ENCODE data around the gene PHF21A. TPM values are rescaled to one million over a fixed set of nuclear protein-coding genes. Genes with fewer than 3 reads are reported as not detected.

Gene PHF21A
- total and polyA plus RNA-seq, 2 donors (not counting 3 experiments of a cell fraction or from before 2014, with no cell fraction given): 14.1 to 30.5 TPM

- CTCF ChIA-PET: interaction anchor here (0.9 to 1.5 kb wide), 2 partner anchors 19 to 213 kb away, joined by 3 to 4 read pairs; no protein-coding TSS in a partner anchor
- Histone ChIP-seq H3K4me3 (replicated peaks in 1 of 3; ENCODE audit: insufficient read depth in 1 of 3, low read depth in 1 of 3, low read length in 3 of 3) (no peak overlapping the region), H3K9me1 (replicated peaks; ENCODE audit: control insufficient read depth, extremely low read depth, insufficient read depth, low read length) (no peaks in the 10 kb centered on the region), H3K4me2 (ENCODE audit: insufficient read depth, low read length) (peak overlapping the region; percentile 56), H3K27ac (ENCODE audit: insufficient read depth, low read depth, low read length) (no peak overlapping the region), H3K27me3 (ENCODE audit: control insufficient read depth in 2 of 2, insufficient read depth in 2 of 2, low read length in 2 of 2) (no peaks in the 10 kb centered on the region), H3K9me3 (replicated peaks; ENCODE audit: control insufficient read depth, insufficient read depth, low read length) (no peaks in the 10 kb centered on the region), H3K9ac (replicated peaks; ENCODE audit: extremely low read depth, insufficient read depth, low read length) (peak overlapping the region; percentile 13), H2AFZ (ENCODE audit: low read depth, low read length) (no peak overlapping the region), H3K79me2 (ENCODE audit: control insufficient read depth, insufficient read depth, low read length) (no peaks in the 10 kb centered on the region), H4K20me1 (replicated peaks; ENCODE audit: control insufficient read depth, extremely low read depth, insufficient read depth, low read length) (peaks cover 3% of the 10 kb centered on the region), H3K36me3 (ENCODE audit: control insufficient read depth in 2 of 2, extremely low read depth in 1 of 2, insufficient read depth in 2 of 2, low read length in 2 of 2) (no peaks in the 10 kb centered on the region), H3K4me1 (ENCODE audit: control insufficient read depth, extremely low read depth, insufficient read depth, low read length) (no peaks in the 10 kb centered on the region)
- no TSS peak for BruUV-seq (replicated peaks)
- dilution Hi-C loops (cut with MboI; ENCODE audit: extremely low pct_ligation_motif_present, low sequenced_read_pairs): no loop called here
- DNase-seq (ENCODE audit: low read depth, low spot score) (no peak), FAIRE-seq (no peak)
- POLR2A ChIA-PET: no interaction called here
- intact Hi-C loops (cut with micrococcal nuclease): loop anchor here (10.0 kb wide), 1 partner anchor 65 kb away; no protein-coding TSS in a partner anchor
- no peak for TF ChIP-seq JUN (IDR thresholded peaks at IDR 0.05; ENCODE audit: borderline replicate concordance, insufficient read depth, insufficient read length, low read depth)
- no peak for TF ChIP-seq POLR2A (IDR thresholded peaks at IDR 0.05; ENCODE audit: low read depth, low read length)
- no peak for TF ChIP-seq GATA2 (IDR thresholded peaks at IDR 0.05; ENCODE audit: insufficient read depth, insufficient read length, low read depth, low read length)
- no peak for TF ChIP-seq MYC (IDR thresholded peaks at IDR 0.05; ENCODE audit: low read depth, low read length)
Observed at GRCh38 chr11:46099963-46100316, 21.3 kb downstream of the PHF21A start.

- Histone ChIP-seq H3K27me3 (ENCODE audit: control insufficient read depth in 2 of 2, insufficient read depth in 2 of 2, low read length in 2 of 2) (no peaks in the 10 kb centered on the region), H3K9ac (replicated peaks; ENCODE audit: extremely low read depth, insufficient read depth, low read length) (no peak overlapping the region), H3K4me1 (ENCODE audit: control insufficient read depth, extremely low read depth, insufficient read depth, low read length) (no peaks in the 10 kb centered on the region), H2AFZ (ENCODE audit: low read depth, low read length) (no peak overlapping the region), H3K36me3 (ENCODE audit: control insufficient read depth in 2 of 2, extremely low read depth in 1 of 2, insufficient read depth in 2 of 2, low read length in 2 of 2) (no peaks in the 10 kb centered on the region), H3K9me1 (replicated peaks; ENCODE audit: control insufficient read depth, extremely low read depth, insufficient read depth, low read length) (no peaks in the 10 kb centered on the region), H3K27ac (ENCODE audit: insufficient read depth, low read depth, low read length) (no peak overlapping the region), H3K4me3 (replicated peaks in 1 of 3; ENCODE audit: insufficient read depth in 1 of 3, low read depth in 1 of 3, low read length in 3 of 3) (no peak overlapping the region), H4K20me1 (replicated peaks; ENCODE audit: control insufficient read depth, extremely low read depth, insufficient read depth, low read length) (peaks cover 4% of the 10 kb centered on the region), H3K79me2 (ENCODE audit: control insufficient read depth, insufficient read depth, low read length) (no peaks in the 10 kb centered on the region), H3K9me3 (replicated peaks; ENCODE audit: control insufficient read depth, insufficient read depth, low read length) (no peaks in the 10 kb centered on the region), H3K4me2 (ENCODE audit: insufficient read depth, low read length) (no peak overlapping the region)
- dilution Hi-C loops (cut with MboI; ENCODE audit: extremely low pct_ligation_motif_present, low sequenced_read_pairs) (no loop called here), intact Hi-C loops (cut with micrococcal nuclease) (loop anchor here (10.0 kb wide), 1 partner anchor 56 kb away; no protein-coding TSS in a partner anchor)
- TF ChIP-seq POLR2AphosphoS5 (IDR thresholded peaks at IDR 0.05; ENCODE audit: insufficient read depth, low read depth, low read length) (no peak), MYC (IDR thresholded peaks at IDR 0.05; ENCODE audit: low read depth, low read length) (no peak), GATA2 (IDR thresholded peaks at IDR 0.05; ENCODE audit: insufficient read depth, insufficient read length, low read depth, low read length) (no peak), POLR2A (IDR thresholded peaks at IDR 0.05; ENCODE audit: low read depth, low read length) (no peak), JUN (IDR thresholded peaks at IDR 0.05; ENCODE audit: borderline replicate concordance, insufficient read depth, insufficient read length, low read depth) (no peak), EZH2 (IDR thresholded peaks at IDR 0.05; ENCODE audit: borderline replicate concordance, low read depth, low read length, severe bottlenecking) (no peak), FOS (IDR thresholded peaks at IDR 0.05; ENCODE audit: borderline replicate concordance, insufficient read depth, low read length) (no peak), CTCF (IDR thresholded peaks at IDR 0.05; ENCODE audit: extremely low read depth in 1 of 2, insufficient read depth in 1 of 2, low read depth in 1 of 2, low read length in 2 of 2) (no peak)
- TF ChIP-seq, protein P1, sequence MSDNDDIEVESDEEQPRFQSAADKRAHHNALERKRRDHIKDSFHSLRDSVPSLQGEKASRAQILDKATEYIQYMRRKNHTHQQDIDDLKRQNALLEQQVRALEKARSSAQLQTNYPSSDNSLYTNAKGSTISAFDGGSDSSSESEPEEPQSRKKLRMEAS (IDR thresholded peaks at IDR 0.05; ENCODE audit: insufficient read depth, insufficient read length): no peak
- DNase-seq (ENCODE audit: low read depth, low spot score) (no peak), FAIRE-seq (no peak)
- ChIA-PET POLR2A (no interaction called here), CTCF (interaction anchor here (1.8 kb wide), 1 partner anchor 11 kb away, joined by 6 read pairs; no protein-coding TSS in a partner anchor)
- no TSS peak for BruUV-seq (replicated peaks)
Observed at GRCh38 chr11:46090375-46090774, 30.9 kb downstream of the PHF21A start.

All from endothelial cell of umbilical vein (primary cell).